Fibroblast of lung (primary cell): ENCODE measurements around the gene RPLP2. TPM values are rescaled to one million over a fixed set of nuclear protein-coding genes. Genes with fewer than 3 reads are reported as not detected.

Experiments
- DNase-seq, 2 donors: peaks; one replicate each; pipeline versions ENCODE4 v3.0.0 to v3.0.0-alpha.2; 2010; ENCODE audit warnings: low read depth in 2 of 2
- H2AFZ ChIP-seq: 2 replicates; pipeline ENCODE4 v1.5.1; 2012; ENCODE audit warnings: low read length, control low read depth, inconsistent platforms
- H3K27ac ChIP-seq: 2 replicates; pipeline ENCODE4 v1.5.1; 2011; ENCODE audit warnings: low read length, control low read depth; ENCODE audit not compliant: insufficient read depth
- H3K27me3 ChIP-seq: 2 replicates; pipeline ENCODE4 v1.5.1; 2011; ENCODE audit warnings: mild to moderate bottlenecking, low read length; ENCODE audit not compliant: control insufficient read depth, insufficient read depth
- H3K36me3 ChIP-seq: 2 replicates; pipeline ENCODE4 v1.5.1; 2011; ENCODE audit warnings: low read length; ENCODE audit not compliant: control insufficient read depth, insufficient read depth
- H3K4me1 ChIP-seq: 2 replicates; pipeline ENCODE4 v1.5.1; 2011; ENCODE audit warnings: low read length; ENCODE audit not compliant: control insufficient read depth, insufficient read depth; ENCODE audit errors: extremely low read depth
- H3K4me2 ChIP-seq: 2 replicates; pipeline ENCODE4 v1.5.1; 2011; ENCODE audit warnings: low read length, control low read depth; ENCODE audit not compliant: insufficient read depth; ENCODE audit errors: extremely low read depth
- H3K4me3 ChIP-seq, 4 experiments: fragments of 200-600 bp in 1 of 4; sonication (generic) in 1 of 4; replicated peaks in 1 of 4; 2 replicates each; pipeline ENCODE4 v1.5.1; 2011 to 2016; ENCODE audit warnings: low read length in 4 of 4, low read depth in 3 of 4, mild to moderate bottlenecking in 3 of 4, control low read depth in 2 of 4, inconsistent platforms in 1 of 4, mixed read lengths in 1 of 4; ENCODE audit not compliant: insufficient read depth in 1 of 4; ENCODE audit errors: control extremely low read depth in 1 of 4
- H3K79me2 ChIP-seq: 2 replicates; pipeline ENCODE4 v1.5.1; 2012; ENCODE audit warnings: mild to moderate bottlenecking, low read length, inconsistent platforms; ENCODE audit not compliant: control insufficient read depth, insufficient read depth
- H3K9ac ChIP-seq: 2 replicates; pipeline ENCODE4 v1.5.1; 2011; ENCODE audit warnings: mild to moderate bottlenecking, low read length, control low read depth; ENCODE audit not compliant: insufficient read depth
- H3K9me3 ChIP-seq: 2 replicates; pipeline ENCODE4 v1.5.1; 2012; ENCODE audit warnings: low read depth, low read length; ENCODE audit not compliant: control insufficient read depth, insufficient read depth
- H4K20me1 ChIP-seq: 2 replicates; pipeline ENCODE4 v1.5.1; 2011; ENCODE audit warnings: low read length; ENCODE audit not compliant: control insufficient read depth, insufficient read depth; ENCODE audit errors: extremely low read depth
- CTCF ChIP-seq, 2 donors: IDR thresholded peaks in 1 of 2; conservative IDR thresholded peaks in 1 of 2; 1 replicate in 1 of 2; 2 replicates in 1 of 2; pipeline ENCODE4 v1.5.1; 2011 to 2012; ENCODE audit warnings: low read length in 2 of 2, control low read depth in 1 of 2, inconsistent platforms in 1 of 2, low read depth in 1 of 2, mild to moderate bottlenecking in 1 of 2
- EZH2 ChIP-seq: IDR thresholded peaks from 2 replicates; pipeline ENCODE4 v1.5.1; 2012; ENCODE audit warnings: low read length, control low read depth, mild to moderate bottlenecking; ENCODE audit errors: missing control alignments
- polyA plus RNA-seq, 2 donors: library from polyadenylated mRNA; depleted of rRNA in 1 of 2; stranded (reverse) in 1 of 2; unstranded in 1 of 2; fragments of >200 nt; gene quantifications; 2 replicates each; pipeline ENCODE4 v1.2.1, GENCODE V29; 2011 to 2012; ENCODE audit warnings: missing spikeins in 1 of 2
- total RNA-seq: library from RNA; depleted of rRNA; stranded (reverse); fragments of >200 nt; gene quantifications from 2 replicates; pipeline ENCODE4 v1.2.1, GENCODE V29; 2014

RPLP2 gene
- total and polyA plus RNA-seq, 2 donors (not counting 1 experiment from before 2014, with no cell fraction given) = 294 to 741 TPM

GRCh38 chr11:802693-803466 is 6.9 kb upstream of the RPLP2 start:
- Histone ChIP-seq H3K36me3 (peaks cover 20% of the 10 kb centered on the region), H3K9me3 (no peaks in the 10 kb centered on the region), H4K20me1 (no peaks in the 10 kb centered on the region), H3K27me3 (no peaks in the 10 kb centered on the region), H3K4me1 (peaks cover 9% of the 10 kb centered on the region), H3K79me2 (peaks cover 1% of the 10 kb centered on the region), H3K4me2 (peak overlapping the region; percentile 25), H3K27ac (no peak overlapping the region), H3K9ac (no peak overlapping the region), H2AFZ (no peak overlapping the region), H3K4me3 (peak overlapping the region in 1 of 4 experiments; percentile 73)
- DNase-seq = no peak
- no peak for TF ChIP-seq CTCF (conservative IDR thresholded peaks at IDR 0.05 in 1 of 2, IDR thresholded peaks at IDR 0.05 in 1 of 2; ENCODE audit: low read depth in 1 of 2, low read length in 2 of 2)
- no peak for TF ChIP-seq EZH2

- peaks cover 20% of the 10 kb centered on the region for H3K36me3 ChIP-seq
- no peaks in the 10 kb centered on the region for H4K20me1 ChIP-seq
- peaks cover 4% of the 10 kb centered on the region for H3K79me2 ChIP-seq
- TF ChIP-seq EZH2 (no peak), CTCF (conservative IDR thresholded peaks at IDR 0.05 in 1 of 2, IDR thresholded peaks at IDR 0.05 in 1 of 2; ENCODE audit: low read depth in 1 of 2, low read length in 2 of 2) (no peak)
- H3K4me3 ChIP-seq = peak overlapping the region in 2 of 4 experiments; percentile 54 to 73
- H3K4me1 ChIP-seq = peaks cover 10% of the 10 kb centered on the region
- H3K9ac ChIP-seq = no peak overlapping the region
- H3K4me2 ChIP-seq = peak overlapping the region; percentile 25
- DNase-seq = no peak
- H3K27me3 ChIP-seq = no peaks in the 10 kb centered on the region
- H3K9me3 ChIP-seq = no peaks in the 10 kb centered on the region
- H2AFZ ChIP-seq = no peak overlapping the region
- H3K27ac ChIP-seq = no peak overlapping the region
These were observed 6.4 kb upstream of the RPLP2 start for GRCh38 chr11:803467-803742.

- peak overlapping the region; percentile 54 to 73 (median 60) for H3K4me3 ChIP-seq
- no peaks in the 10 kb centered on the region for H3K9me3 ChIP-seq
- peak overlapping the region; percentile 20 for H3K9ac ChIP-seq
- no peak for DNase-seq
- H3K27me3 ChIP-seq = no peaks in the 10 kb centered on the region
- TF ChIP-seq CTCF (conservative IDR thresholded peaks at IDR 0.05 in 1 of 2, IDR thresholded peaks at IDR 0.05 in 1 of 2; ENCODE audit: low read depth in 1 of 2, low read length in 2 of 2) = no peak
- TF ChIP-seq EZH2 = no peak
- H3K4me1 ChIP-seq = peaks cover 12% of the 10 kb centered on the region
- peaks cover 9% of the 10 kb centered on the region for H3K79me2 ChIP-seq
- peak overlapping the region; percentile 57 for H3K27ac ChIP-seq
- H3K36me3 ChIP-seq = peaks cover 20% of the 10 kb centered on the region
- peak overlapping the region; percentile 97 for H3K4me2 ChIP-seq
- H2AFZ ChIP-seq = no peak overlapping the region
- H4K20me1 ChIP-seq = no peaks in the 10 kb centered on the region
These were observed 5.8 kb upstream of the RPLP2 start for GRCh38 chr11:803770-804598.
